Stimulated activated CD8-positive, alpha-beta memory T cell treated with anti-CD3 and anti-CD28 coated beads, Interleukin-15, amount 100 ng/mL, for 1 hour (primary cell): ENCODE data around the gene ABCC10.

Experiments used
- DNase-seq: peaks from one replicate; pipeline ENCODE4 v3.0.0-alpha.2; 2020; ENCODE audit warnings: low read depth

ABCC10 gene

GRCh38 chr6:43471399-43471798, 44.1 kb downstream of the ABCC10 start:
- DNase-seq, result no peak

- DNase-seq, result no peak
Measured at GRCh38 chr6:43472515-43472914, 45.2 kb downstream of the ABCC10 start.

- DNase-seq, result no peak
Measured at GRCh38 chr6:43475516-43475915, 48.2 kb downstream of the ABCC10 start.

GRCh38 chr6:43476746-43477145, 49.4 kb downstream of the ABCC10 start:
- no peak for DNase-seq

GRCh38 chr6:43477235-43478007, 50.1 kb downstream of the ABCC10 start, which contains the start of gene TJAP1:
Gene TJAP1, plus strand, starts transcription at chr6:43477570. Its CDS starts 21,432 bp downstream, at chr6:43499002.
- DNase-seq, result peak; percentile 99

GRCh38 chr6:43478008-43478372, 50.6 kb downstream of the ABCC10 start:
- DNase-seq, result no peak

GRCh38 chr6:43481075-43481474, 53.7 kb downstream of the ABCC10 start:
- DNase-seq, result no peak

- DNase-seq, result no peak
Measured at GRCh38 chr6:43481591-43482236, 54.4 kb downstream of the ABCC10 start.

- no peak for DNase-seq
Measured at GRCh38 chr6:43488667-43489276, 61.4 kb downstream of the ABCC10 start.

GRCh38 chr6:43489277-43490072, 62.1 kb downstream of the ABCC10 start:
- no peak for DNase-seq

GRCh38 chr6:43490523-43490939, 63.2 kb downstream of the ABCC10 start:
- no peak for DNase-seq

GRCh38 chr6:43491750-43492661, 64.7 kb downstream of the ABCC10 start:
- DNase-seq, result no peak

- DNase-seq, result no peak
Measured at GRCh38 chr6:43492673-43493072, 65.3 kb downstream of the ABCC10 start.

- no peak for DNase-seq
Measured at GRCh38 chr6:43493230-43493629, 65.9 kb downstream of the ABCC10 start.

GRCh38 chr6:43493833-43494232, 66.5 kb downstream of the ABCC10 start:
- DNase-seq, result no peak

GRCh38 chr6:43494321-43494720, 67.0 kb downstream of the ABCC10 start:
- no peak for DNase-seq

- no peak for DNase-seq
Measured at GRCh38 chr6:43494766-43495165, 67.4 kb downstream of the ABCC10 start.

GRCh38 chr6:43495409-43495941, 68.1 kb downstream of the ABCC10 start:
- no peak for DNase-seq

- no peak for DNase-seq
Measured at GRCh38 chr6:43496370-43497128, 69.2 kb downstream of the ABCC10 start.

GRCh38 chr6:43497129-43497396, 69.7 kb downstream of the ABCC10 start:
- no peak for DNase-seq

GRCh38 chr6:43497689-43498088, 70.3 kb downstream of the ABCC10 start:
- DNase-seq, result no peak
